ENCODE data around the gene AP3B1. TPM values are rescaled to one million over a fixed set of nuclear protein-coding genes. Genes with fewer than 3 reads are reported as not detected.
A peak's percentile ranks its signal among the peaks of the same experiment; 100 is the strongest.

Gene AP3B1
- total RNA-seq, 6 experiments from 2014 or later, result 51.8 to 66.8 (median 56.6) TPM

- no peak for DNase-seq
- no peak for TF ChIP-seq CTCF (IDR thresholded peaks at IDR 0.05)
- H3K4me1 Mint-ChIP-seq (ENCODE audit: low read depth), result peaks cover 36% of the 10 kb centered on the region
- peaks cover 5% of the 10 kb centered on the region; the same call in 1 of the 2 replicates for H3K36me3 Mint-ChIP-seq (ENCODE audit: low read depth)
- H3K9me3 Mint-ChIP-seq, result no peaks in the 10 kb centered on the region
- H3K4me3 Mint-ChIP-seq, result no peak overlapping the region
- H3K27me3 Mint-ChIP-seq (ENCODE audit: insufficient read depth), result peaks cover 2% of the 10 kb centered on the region; the same call in 1 of the 2 replicates
- no peak overlapping the region for H3K27ac Mint-ChIP-seq
Measured at GRCh38 chr5:78245136-78245535, 49.4 kb downstream of the AP3B1 start.

- H3K27me3 Mint-ChIP-seq (ENCODE audit: insufficient read depth), result peaks cover 2% of the 10 kb centered on the region; the same call in 1 of the 2 replicates
- no peak overlapping the region; the same call in 1 of the 2 replicates for H3K4me3 Mint-ChIP-seq
- DNase-seq, result peak; percentile 79
- H3K9me3 Mint-ChIP-seq, result no peaks in the 10 kb centered on the region
- H3K4me1 Mint-ChIP-seq (ENCODE audit: low read depth), result peaks cover 37% of the 10 kb centered on the region
- no peak for TF ChIP-seq CTCF (IDR thresholded peaks at IDR 0.05)
- peak overlapping the region; percentile 82 for H3K27ac Mint-ChIP-seq
- H3K36me3 Mint-ChIP-seq (ENCODE audit: low read depth), result peaks cover 5% of the 10 kb centered on the region; the same call in 1 of the 2 replicates
Measured at GRCh38 chr5:78243639-78244038, 50.9 kb downstream of the AP3B1 start.

GRCh38 chr5:78243091-78243490 is 51.4 kb downstream of the AP3B1 start:
- peaks cover 37% of the 10 kb centered on the region for H3K4me1 Mint-ChIP-seq (ENCODE audit: low read depth)
- no peak overlapping the region for H3K4me3 Mint-ChIP-seq
- peaks cover 5% of the 10 kb centered on the region; the same call in 1 of the 2 replicates for H3K36me3 Mint-ChIP-seq (ENCODE audit: low read depth)
- H3K9me3 Mint-ChIP-seq, result no peaks in the 10 kb centered on the region
- no peak for TF ChIP-seq CTCF (IDR thresholded peaks at IDR 0.05)
- H3K27ac Mint-ChIP-seq, result peak overlapping the region; percentile 82
- DNase-seq, result no peak
- H3K27me3 Mint-ChIP-seq (ENCODE audit: insufficient read depth), result peaks cover 2% of the 10 kb centered on the region; the same call in 1 of the 2 replicates

- H3K27me3 Mint-ChIP-seq (ENCODE audit: insufficient read depth), result peaks cover 2% of the 10 kb centered on the region; the same call in 1 of the 2 replicates
- no peak for TF ChIP-seq CTCF (IDR thresholded peaks at IDR 0.05)
- H3K9me3 Mint-ChIP-seq, result no peaks in the 10 kb centered on the region
- DNase-seq, result no peak
- peaks cover 37% of the 10 kb centered on the region for H3K4me1 Mint-ChIP-seq (ENCODE audit: low read depth)
- peaks cover 5% of the 10 kb centered on the region; the same call in 1 of the 2 replicates for H3K36me3 Mint-ChIP-seq (ENCODE audit: low read depth)
- H3K27ac Mint-ChIP-seq, result peak overlapping the region; percentile 25; the same call in 1 of the 2 replicates
- H3K4me3 Mint-ChIP-seq, result no peak overlapping the region
Measured at GRCh38 chr5:78242001-78242400, 52.5 kb downstream of the AP3B1 start.

- H3K9me3 Mint-ChIP-seq, result no peaks in the 10 kb centered on the region
- peaks cover 40% of the 10 kb centered on the region for H3K4me1 Mint-ChIP-seq (ENCODE audit: low read depth)
Measured at GRCh38 chr5:78237911-78238310, 56.6 kb downstream of the AP3B1 start.

More at GRCh38 chr5:78237911-78238310, 56.6 kb downstream of the AP3B1 start:
- H3K27me3 Mint-ChIP-seq (ENCODE audit: insufficient read depth), result no peaks in the 10 kb centered on the region
- peaks cover 5% of the 10 kb centered on the region; the same call in 1 of the 2 replicates for H3K36me3 Mint-ChIP-seq (ENCODE audit: low read depth)
- no peak overlapping the region for H3K27ac Mint-ChIP-seq
- H3K4me3 Mint-ChIP-seq, result no peak overlapping the region
- TF ChIP-seq CTCF (IDR thresholded peaks at IDR 0.05), result no peak
- no peak for DNase-seq

Data from HFFc6 (cell line).